ENCODE data around the gene SUMO1.
A peak's percentile ranks its signal among the peaks of the same experiment; 100 is the strongest.
"Not testable (repeated sequence)": the region's sequence is repeated elsewhere in the genome, so short reads cannot be mapped to it uniquely, and the experiment has no call there.

SUMO1 gene

GRCh38 chr2:202238234-202239197 lies at the start of gene SUMO1:
Gene SUMO1, minus strand, starts transcription at chr2:202238597. Its CDS starts 146 bp downstream, at chr2:202238451.
- DNase-seq, result peak; percentile 83 to 94

- DNase-seq, result no peak
Measured at GRCh38 chr2:202286595-202286994, 48.2 kb upstream of the SUMO1 start.

GRCh38 chr2:202278944-202279343 lies 40.5 kb upstream of the SUMO1 start:
- peak in 1 of 2 experiments; percentile 11 for DNase-seq

- DNase-seq, result no peak
Measured at GRCh38 chr2:202278036-202278760, 39.8 kb upstream of the SUMO1 start.

- DNase-seq, result not testable (repeated sequence)
Measured at GRCh38 chr2:202276078-202276720, 37.8 kb upstream of the SUMO1 start.

GRCh38 chr2:202270487-202270886 lies 32.1 kb upstream of the SUMO1 start:
- DNase-seq, result no peak

- DNase-seq, result no peak
Measured at GRCh38 chr2:202269585-202269984, 31.2 kb upstream of the SUMO1 start.

GRCh38 chr2:202267495-202267894 lies 29.1 kb upstream of the SUMO1 start:
- DNase-seq, result no peak

GRCh38 chr2:202265467-202266277 lies 27.3 kb upstream of the SUMO1 start, which contains the start of gene NOP58:
Gene NOP58, plus strand, starts transcription at chr2:202265763. Its CDS starts 179 bp downstream, at chr2:202265942.
- DNase-seq, result peak; percentile 91 to 96

- no peak for DNase-seq
Measured at GRCh38 chr2:202261531-202261930, 23.1 kb upstream of the SUMO1 start.

- DNase-seq, result no peak
Measured at GRCh38 chr2:202251494-202251893, 13.1 kb upstream of the SUMO1 start.

- no peak for DNase-seq
Measured at GRCh38 chr2:202249521-202250253, 11.3 kb upstream of the SUMO1 start.

GRCh38 chr2:202247710-202248109 lies 9.3 kb upstream of the SUMO1 start:
- not testable (repeated sequence) for DNase-seq

GRCh38 chr2:202237787-202238233 lies 587 bp downstream of the SUMO1 start:
- DNase-seq, result peak; percentile 21 to 23

- DNase-seq, result no peak
Measured at GRCh38 chr2:202221873-202222272, 16.5 kb downstream of the SUMO1 start.

- no peak for DNase-seq
Measured at GRCh38 chr2:202215179-202215578, 23.2 kb downstream of the SUMO1 start.

GRCh38 chr2:202208526-202208925 lies 29.9 kb downstream of the SUMO1 start:
- DNase-seq, result no peak

GRCh38 chr2:202204855-202205254 lies 33.5 kb downstream of the SUMO1 start:
- no peak for DNase-seq

- no peak for DNase-seq
Measured at GRCh38 chr2:202203348-202203747, 35.0 kb downstream of the SUMO1 start.

GRCh38 chr2:202201220-202202160 lies 36.9 kb downstream of the SUMO1 start:
- no peak for DNase-seq
